ENCODE results near the gene EPHA1. TPM values are rescaled to one million over a fixed set of nuclear protein-coding genes. Genes with fewer than 3 reads are reported as not detected.
"Not testable (repeated sequence)": the region's sequence is repeated elsewhere in the genome, so short reads cannot be mapped to it uniquely, and the experiment has no call there.

EPHA1 gene
- total RNA-seq, 2 donors from 2014 or later = 0.24 TPM; not detected in 1

GRCh38 chr7:143392875-143393266 lies 15.8 kb downstream of the EPHA1 start:
- intact Hi-C loops (cut with DNase I) = no loop called here
- DNase-seq (ENCODE audit: low spot score) = peak; percentile 20

DNA sequence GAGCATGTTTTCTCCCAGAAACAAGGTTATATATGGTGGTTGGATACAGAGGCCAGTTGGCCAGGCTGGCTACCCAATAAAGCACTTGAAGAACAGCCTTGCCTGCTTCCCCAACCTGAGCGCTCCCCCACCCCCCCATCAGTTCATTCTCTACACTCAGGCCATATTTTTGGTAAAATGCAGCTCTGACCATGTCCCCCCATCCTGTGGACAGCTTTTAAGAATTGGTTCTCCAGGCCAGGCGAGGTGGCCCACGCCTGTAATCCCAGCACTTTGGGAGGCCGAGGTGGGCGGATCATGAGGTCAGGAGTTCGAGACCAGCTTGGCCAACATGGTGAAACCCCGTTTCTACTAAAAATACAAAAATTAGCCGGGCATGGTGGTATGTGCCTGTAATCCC lies 16.2 kb downstream of the EPHA1 start:
- intact Hi-C loops (cut with DNase I) = not testable (repeated sequence)
- DNase-seq (ENCODE audit: low spot score) = peak; percentile 64

DNA sequence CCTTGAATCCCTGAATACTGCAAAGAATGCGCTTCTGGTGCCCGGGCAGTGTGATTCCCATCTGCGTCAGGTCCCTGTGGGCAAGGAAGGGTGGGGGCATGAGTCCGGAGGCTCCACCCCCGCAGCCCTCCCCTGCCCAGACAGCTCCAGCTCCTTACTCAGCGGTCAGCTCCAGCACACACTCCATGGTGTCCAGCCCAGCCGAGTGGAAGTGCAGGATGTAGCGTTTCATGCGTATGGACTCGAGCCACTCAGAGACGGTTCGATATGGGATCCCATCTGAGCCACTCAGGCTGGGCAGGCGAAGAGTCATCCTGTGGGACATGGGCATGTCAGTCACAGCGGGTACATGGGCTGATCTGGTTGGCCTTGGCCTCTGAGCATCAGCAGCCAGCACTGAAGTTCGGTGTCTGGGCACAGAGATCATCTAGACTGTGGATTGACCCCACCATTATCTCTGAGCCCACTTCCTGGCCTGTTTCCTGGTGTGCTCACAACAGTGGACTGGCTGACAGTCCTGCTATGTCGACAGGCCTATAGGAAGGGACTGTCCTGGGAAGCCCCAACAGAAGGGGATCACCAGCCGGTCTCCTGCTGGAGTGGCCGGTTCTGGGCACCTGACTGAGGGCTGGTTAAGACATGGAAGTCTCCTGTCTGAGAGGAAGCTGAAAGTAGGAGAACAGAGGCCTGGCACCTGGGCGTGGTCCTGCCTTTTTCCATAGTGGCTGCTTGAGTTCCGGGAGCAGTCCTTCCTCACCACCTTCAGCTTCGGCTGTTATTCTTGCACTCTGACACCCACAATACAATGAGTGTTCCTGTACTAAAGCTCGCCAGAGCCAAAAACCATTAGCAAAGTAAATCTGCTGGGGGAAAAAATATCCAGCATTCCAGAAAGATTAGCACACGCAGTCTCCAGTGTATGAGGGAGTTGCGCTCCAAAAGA lies 16.9 kb downstream of the EPHA1 start:
- DNase-seq (ENCODE audit: low spot score) = peak; percentile 95
- intact Hi-C loops (cut with DNase I) = no loop called here

DNA sequence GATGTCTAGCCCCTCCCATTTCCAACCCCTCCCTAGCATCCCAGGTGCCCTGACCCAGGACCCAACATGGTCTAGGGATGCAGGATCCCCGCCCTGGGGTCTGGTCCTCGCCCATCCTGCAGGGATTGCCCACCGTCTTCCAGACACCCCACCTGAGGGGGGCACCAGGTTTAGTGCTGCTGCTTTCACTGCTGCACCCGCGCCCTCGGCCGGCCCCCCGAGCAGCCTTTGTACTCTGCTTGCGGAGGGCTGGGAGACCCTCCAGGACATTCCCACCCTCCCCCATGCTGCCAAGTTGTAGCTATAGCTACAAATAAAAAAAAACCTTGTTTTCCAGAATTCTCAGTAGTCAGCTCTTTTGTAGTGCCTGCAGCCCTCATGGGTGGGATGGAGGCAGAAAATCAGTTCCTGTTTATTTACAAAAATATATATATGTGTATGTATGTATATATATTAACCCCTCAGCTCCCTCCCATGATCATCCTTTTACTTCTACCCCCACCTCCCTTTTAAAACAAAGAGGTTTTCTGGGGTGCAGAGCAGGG lies 17.8 kb downstream of the EPHA1 start:
- intact Hi-C loops (cut with DNase I) = no loop called here
- no peak for DNase-seq (ENCODE audit: low spot score)

DNA sequence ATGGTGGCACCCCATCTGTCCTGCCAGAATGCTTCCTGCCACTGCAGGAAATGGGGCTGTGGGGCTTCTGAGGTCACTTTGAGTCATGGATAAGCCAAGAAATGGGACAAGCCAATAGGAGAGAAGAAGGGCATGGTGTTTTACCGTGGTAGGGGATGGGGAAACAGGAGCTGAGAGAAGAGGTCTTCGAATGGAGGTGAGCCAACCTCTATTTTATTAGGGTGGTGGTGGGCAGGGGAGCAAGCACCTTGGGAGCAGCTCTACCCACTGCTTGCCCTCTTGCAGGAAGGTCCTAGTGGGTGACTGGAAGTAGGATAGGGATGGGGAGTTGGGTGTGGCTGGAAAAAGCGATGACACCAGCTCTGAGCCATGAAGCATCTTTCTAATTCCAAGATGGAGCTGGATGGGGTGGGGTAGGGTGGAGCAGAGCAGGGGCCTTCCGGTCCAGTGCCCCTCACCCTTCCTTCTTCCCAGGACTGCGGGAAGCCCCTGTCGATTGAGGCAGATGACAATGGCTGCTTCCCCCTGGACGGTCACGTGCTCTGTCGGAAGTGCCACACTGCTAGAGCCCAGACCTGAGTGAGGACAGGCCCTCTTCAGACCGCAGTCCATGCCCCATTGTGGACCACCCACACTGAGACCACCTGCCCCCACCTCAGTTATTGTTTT lies 18.4 kb downstream of the EPHA1 start:
- intact Hi-C loops (cut with DNase I) = no loop called here
- DNase-seq (ENCODE audit: low spot score) = peak; percentile 60

DNA sequence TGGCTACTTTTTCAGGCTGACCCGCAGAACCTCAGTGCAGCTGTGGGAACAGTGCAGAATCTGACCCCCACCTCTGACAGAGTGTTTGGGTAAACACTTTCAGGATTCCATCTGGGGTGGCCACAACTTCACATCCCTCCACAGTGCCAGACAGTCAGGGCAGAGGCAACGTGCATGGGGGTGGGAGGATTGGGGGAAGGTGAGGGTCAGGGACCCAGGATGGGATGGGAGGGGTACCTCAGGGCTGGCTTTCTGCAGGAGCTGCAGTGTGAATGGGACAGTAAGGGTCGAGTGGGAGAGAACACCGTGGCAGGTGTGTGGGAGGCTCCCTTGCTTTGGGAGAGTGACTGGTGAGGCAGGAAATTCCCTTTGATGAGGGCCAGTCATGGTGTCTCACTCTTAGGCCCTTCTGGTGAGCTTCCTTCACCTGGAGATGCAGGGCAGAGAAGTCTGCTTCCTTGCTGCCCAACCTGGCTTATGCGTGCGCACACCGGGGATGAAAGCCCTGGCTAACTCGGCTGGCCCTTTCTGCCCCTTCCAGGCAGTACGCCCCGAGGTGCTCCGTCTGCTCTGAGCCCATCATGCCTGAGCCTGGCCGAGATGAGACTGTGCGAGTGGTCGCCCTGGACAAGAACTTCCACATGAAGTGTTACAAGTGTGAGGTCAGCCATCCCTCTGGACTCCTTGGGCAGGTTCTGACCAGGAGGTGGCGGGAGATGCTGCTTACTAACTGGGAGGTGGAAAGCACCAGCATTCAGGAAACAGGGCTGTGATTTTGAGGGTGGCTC lies 19.1 kb downstream of the EPHA1 start:
- intact Hi-C loops (cut with DNase I) = no loop called here
- no peak for DNase-seq (ENCODE audit: low spot score)

- intact Hi-C loops (cut with DNase I) = no loop called here
- DNase-seq (ENCODE audit: low spot score) = no peak
Measured at GRCh38 chr7:143388491-143389101, 20.1 kb downstream of the EPHA1 start.

GRCh38 chr7:143388051-143388450 lies 20.6 kb downstream of the EPHA1 start:
- intact Hi-C loops (cut with DNase I) = no loop called here
- DNase-seq (ENCODE audit: low spot score) = no peak

- peak; percentile 66 for DNase-seq (ENCODE audit: low spot score)
- intact Hi-C loops (cut with DNase I) = no loop called here
Measured at GRCh38 chr7:143387156-143387975, 21.3 kb downstream of the EPHA1 start.

DNA sequence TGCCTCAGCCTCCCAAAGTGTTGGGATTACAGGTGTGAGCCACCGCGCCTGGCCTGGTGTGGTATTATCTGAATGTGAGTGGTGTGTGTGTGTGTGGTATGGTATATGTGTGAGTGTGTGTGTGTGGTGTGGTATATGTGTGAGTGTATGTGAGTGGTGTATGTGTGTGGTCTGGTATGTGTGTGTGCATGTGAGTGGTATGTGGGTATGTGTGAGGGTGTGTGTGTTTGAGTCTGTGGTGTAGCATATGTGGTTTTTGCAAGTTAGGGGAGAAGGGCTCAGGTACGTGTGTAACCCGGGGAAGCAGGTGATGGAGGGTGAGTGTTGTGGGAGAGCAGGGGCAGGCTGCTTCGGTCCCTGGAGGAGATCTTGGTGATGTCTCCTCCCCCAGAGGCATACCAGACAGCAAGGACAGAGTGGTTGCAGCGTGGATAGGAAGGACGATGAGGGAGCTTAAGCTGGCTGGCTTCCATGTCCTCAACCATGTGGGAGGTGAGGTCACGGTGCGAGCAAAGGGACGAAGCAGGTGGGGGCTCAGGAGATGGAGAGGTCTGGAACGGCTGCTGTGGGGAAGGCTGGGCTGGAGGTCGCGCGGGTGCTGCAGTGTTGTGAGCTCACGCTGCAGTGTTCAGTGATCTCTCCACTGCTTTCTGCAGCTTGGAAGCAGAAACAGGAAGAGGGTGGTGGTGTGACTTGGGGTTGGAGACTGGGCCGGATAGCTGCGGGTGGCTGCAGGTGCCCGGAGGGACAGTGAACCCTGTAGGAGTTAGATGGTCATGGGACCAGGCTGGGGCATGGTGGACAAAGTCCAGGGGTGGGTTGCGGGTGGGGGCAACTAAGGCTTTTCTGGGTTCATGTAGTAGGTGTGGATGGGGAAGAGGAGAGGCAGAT lies 22.5 kb downstream of the EPHA1 start:
- intact Hi-C loops (cut with DNase I) = no loop called here
- DNase-seq (ENCODE audit: low spot score) = peak; percentile 73

DNA sequence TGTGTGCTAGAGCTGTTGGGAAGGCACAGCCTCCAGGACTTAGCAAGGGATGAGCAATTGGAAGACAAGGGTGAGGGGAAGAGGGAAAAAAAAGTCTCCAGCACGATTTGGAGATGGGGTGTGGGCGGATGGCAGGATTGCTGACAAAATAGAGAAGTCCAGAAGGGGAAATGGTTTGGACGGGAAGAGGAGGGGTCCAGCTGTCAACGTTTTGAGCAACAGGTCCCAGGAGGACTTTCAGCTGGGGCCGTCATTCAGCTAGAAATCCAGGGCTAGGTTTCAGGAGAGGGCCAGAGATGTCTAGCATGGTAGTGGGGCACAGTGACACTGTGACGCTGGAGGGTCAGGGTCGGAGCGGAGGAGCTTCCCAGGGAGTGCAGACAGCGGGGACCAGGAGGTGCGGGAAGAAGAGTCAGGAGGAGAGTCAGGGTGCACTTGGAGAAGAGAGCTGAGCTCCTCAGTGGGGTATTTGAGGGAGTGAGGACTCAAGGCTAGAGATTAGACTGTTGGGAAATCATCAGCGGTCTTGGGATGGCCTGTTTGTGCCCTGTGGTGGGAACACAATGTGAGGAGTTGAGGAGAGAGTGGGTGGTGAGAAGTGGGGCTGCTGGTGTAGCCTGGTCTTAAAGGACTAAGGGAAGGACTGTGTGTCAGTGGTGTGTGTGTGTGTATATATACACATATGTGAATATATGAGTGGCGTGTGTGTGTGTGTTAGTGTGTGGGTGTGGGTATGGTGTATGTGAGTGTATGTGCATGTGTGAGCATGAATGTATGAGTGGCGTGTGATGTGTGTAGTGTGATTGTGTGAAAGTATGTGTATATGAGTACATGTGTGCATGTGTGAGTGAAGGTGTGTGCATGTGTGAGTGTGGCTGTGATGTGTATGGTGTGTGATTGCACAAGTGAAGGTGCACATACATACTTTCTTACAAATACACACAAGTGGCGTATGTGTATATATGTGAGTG lies 23.7 kb downstream of the EPHA1 start:
- DNase-seq (ENCODE audit: low spot score) = peak; percentile 64
- intact Hi-C loops (cut with DNase I) = no loop called here

GRCh38 chr7:143384148-143384547 lies 24.5 kb downstream of the EPHA1 start:
- peak; percentile 58 for DNase-seq (ENCODE audit: low spot score)
- intact Hi-C loops (cut with DNase I) = no loop called here

DNA sequence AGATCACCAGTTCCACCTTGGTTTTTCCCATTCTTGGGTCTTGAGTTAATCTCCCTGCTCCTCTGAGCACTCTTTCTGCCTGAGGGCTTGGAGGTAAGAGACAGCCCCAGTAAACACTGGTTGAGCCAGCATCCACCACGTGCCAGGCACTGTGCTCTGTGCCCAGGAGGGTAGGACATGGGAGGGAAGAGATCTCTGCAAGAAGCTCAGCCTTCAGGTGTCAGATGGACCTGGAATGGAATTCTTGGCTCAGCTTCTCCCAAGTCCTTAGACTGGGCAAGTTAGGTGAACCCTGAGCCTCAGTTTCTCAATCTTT lies 25.1 kb downstream of the EPHA1 start:
- no peak for DNase-seq (ENCODE audit: low spot score)

DNA sequence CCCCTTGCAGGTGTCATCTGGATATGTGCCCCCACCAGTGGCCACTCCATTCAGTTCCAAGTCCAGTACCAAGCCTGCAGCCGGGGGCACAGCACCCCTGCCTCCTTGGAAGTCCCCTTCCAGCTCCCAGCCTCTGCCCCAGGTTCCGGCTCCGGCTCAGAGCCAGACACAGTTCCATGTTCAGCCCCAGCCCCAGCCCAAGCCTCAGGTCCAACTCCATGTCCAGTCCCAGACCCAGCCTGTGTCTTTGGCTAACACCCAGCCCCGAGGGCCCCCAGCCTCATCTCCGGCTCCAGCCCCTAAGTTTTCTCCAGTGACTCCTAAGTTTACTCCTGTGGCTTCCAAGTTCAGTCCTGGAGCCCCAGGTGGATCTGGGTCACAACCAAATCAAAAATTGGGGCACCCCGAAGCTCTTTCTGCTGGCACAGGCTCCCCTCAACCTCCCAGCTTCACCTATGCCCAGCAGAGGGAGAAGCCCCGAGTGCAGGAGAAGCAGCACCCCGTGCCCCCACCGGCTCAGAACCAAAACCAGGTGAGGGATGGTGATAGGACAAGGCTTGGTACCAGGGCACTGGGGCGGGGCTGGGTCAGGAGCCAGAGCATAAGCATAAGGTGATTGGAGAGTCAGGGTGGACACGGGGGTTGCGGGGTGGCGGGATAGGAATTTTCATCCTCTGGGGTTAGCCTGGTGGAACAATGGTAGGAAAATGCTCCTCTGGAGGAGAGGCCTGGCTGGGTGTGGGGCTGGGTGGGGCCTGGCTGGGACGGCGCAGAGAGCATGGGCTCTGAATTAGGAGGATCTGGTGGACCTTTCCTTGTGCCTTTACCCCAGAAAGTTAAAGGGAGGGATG lies 25.6 kb downstream of the EPHA1 start:
- intact Hi-C loops (cut with DNase I) = no loop called here
- peak; percentile 76 for DNase-seq (ENCODE audit: low spot score)

More for the DNA sequence above, 25.1 kb downstream of the EPHA1 start:
- intact Hi-C loops (cut with DNase I) = no loop called here

DNA sequence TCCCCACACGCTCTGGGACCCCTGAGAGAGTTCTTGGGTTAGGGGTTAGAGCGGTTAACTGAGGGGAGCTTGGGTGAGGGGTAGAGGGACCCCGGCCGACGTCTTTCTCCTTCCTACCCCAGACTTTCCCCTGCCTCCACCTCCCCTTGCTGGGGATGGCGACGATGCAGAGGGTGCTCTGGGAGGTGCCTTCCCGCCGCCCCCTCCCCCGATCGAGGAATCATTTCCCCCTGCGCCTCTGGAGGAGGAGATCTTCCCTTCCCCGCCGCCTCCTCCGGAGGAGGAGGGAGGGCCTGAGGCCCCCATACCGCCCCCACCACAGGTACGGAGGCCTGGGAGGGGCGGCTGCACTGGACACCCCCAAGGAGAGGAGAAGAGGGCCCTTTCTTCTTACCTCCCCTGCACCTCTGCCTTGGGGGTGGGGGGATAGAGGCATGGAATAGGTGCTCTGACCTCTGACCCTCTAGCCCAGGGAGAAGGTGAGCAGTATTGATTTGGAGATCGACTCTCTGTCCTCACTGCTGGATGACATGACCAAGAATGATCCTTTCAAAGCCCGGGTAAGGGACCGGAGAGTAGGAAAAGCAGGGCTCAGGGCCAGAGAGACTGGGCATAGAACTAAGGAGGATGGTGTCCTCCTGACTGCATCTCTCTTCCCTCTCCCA lies 26.4 kb downstream of the EPHA1 start:
- intact Hi-C loops (cut with DNase I) = no loop called here
- peak; percentile 72 for DNase-seq (ENCODE audit: low spot score)

Data from posterior vena cava (tissue), 2 donors.